Lower leg skin (tissue), 4 donors: Measurements from ENCODE around the gene DGCR2. TPM values are rescaled to one million over a fixed set of nuclear protein-coding genes. Genes with fewer than 3 reads are reported as not detected.
"Not testable (repeated sequence)": the region's sequence is repeated elsewhere in the genome, so short reads cannot be mapped to it uniquely, and the experiment has no call there.

Experiments
- DNase-seq, 2 donors: peaks; one replicate each; pipeline ENCODE4 v3.0.0-alpha.2; 2019; ENCODE audit warnings: low spot score in 2 of 2
- H3K4me3 ChIP-seq: fragments of 200-600 bp; sonication (generic); 2 replicates; pipeline ENCODE4 v1.5.1; 2017; ENCODE audit warnings: mild to moderate bottlenecking, low read depth; ENCODE audit not compliant: poor library complexity, severe bottlenecking
- CTCF ChIP-seq, 3 donors: fragments of 450-650 bp; IDR thresholded peaks; one replicate each; pipeline ENCODE4 v1.5.1; 2016; ENCODE audit warnings: antibody characterized with exemption in 3 of 3, mild to moderate bottlenecking in 3 of 3, moderate library complexity in 2 of 3
- POLR2A ChIP-seq, 2 donors: fragments of 450-650 bp; IDR thresholded peaks; one replicate each; pipeline ENCODE4 v1.6.1; 2016 to 2017; ENCODE audit warnings: antibody characterized with exemption in 2 of 2, mild to moderate bottlenecking in 1 of 2, moderate library complexity in 1 of 2
- WGBS, 2 donors: methylation state at CpG; one replicate each; pipeline ENCODE4 v1.1.5; 2018; 5-methylcytosine and 5-hydroxymethylcytosine counted together
- intact Hi-C: fragments of 100-400 bp; cut with DNase I; formaldehyde crosslinking; loops from one replicate; pipeline ENCODE4 v1.15.0; 2023; ENCODE audit warnings: low total_unique reads
- total RNA-seq, 4 donors: library from RNA; depleted of rRNA; stranded (reverse); fragments of >200 nt; gene quantifications; one replicate each; pipeline ENCODE4 v1.1.0, GENCODE V29; 2016

Gene DGCR2
- total RNA-seq, 4 donors from 2014 or later, result 88.7 to 142 (median 141) TPM

GRCh38 chr22:19038164-19038546 is 84.1 kb downstream of the DGCR2 start:
- no peak overlapping the region for H3K4me3 ChIP-seq
- TF ChIP-seq POLR2A (IDR thresholded peaks at IDR 0.05), result no peak
- TF ChIP-seq CTCF (IDR thresholded peaks at IDR 0.05), result no peak
- intact Hi-C loops, result no loop called here
- peak in 1 of 2 donors; percentile 84 for DNase-seq
- 84 to 91% methylated on average over 5 of the region's 5 CpGs for WGBS, 2 donors

GRCh38 chr22:19037282-19038163 is 84.7 kb downstream of the DGCR2 start:
- intact Hi-C loops, result no loop called here
- 90 to 91% methylated on average over 17 of the region's 17 CpGs for WGBS, 2 donors
- no peak overlapping the region for H3K4me3 ChIP-seq
- no peak for TF ChIP-seq POLR2A (IDR thresholded peaks at IDR 0.05)
- TF ChIP-seq CTCF (IDR thresholded peaks at IDR 0.05), result no peak
- DNase-seq, result peak in 1 of 2 donors; percentile 79

GRCh38 chr22:19036523-19037273 is 85.5 kb downstream of the DGCR2 start:
- TF ChIP-seq CTCF (IDR thresholded peaks at IDR 0.05) (no peak), POLR2A (IDR thresholded peaks at IDR 0.05) (no peak)
- peak in 1 of 2 donors; percentile 86 for DNase-seq
- 72 to 75% methylated on average over 17 of the region's 17 CpGs for WGBS, 2 donors
- no peak overlapping the region for H3K4me3 ChIP-seq
- intact Hi-C loops, result no loop called here

- no peak for DNase-seq
- 70 to 72% methylated on average over 4 of the region's 4 CpGs for WGBS, 2 donors
- TF ChIP-seq CTCF (IDR thresholded peaks at IDR 0.05) (no peak), POLR2A (IDR thresholded peaks at IDR 0.05) (no peak)
- no peak overlapping the region for H3K4me3 ChIP-seq
- intact Hi-C loops, result no loop called here
These were observed 86.0 kb downstream of the DGCR2 start for GRCh38 chr22:19036229-19036522.

- intact Hi-C loops, result no loop called here
- DNase-seq, result peak in 1 of 2 donors; percentile 83
- H3K4me3 ChIP-seq, result no peak overlapping the region
- 28 to 36% methylated on average over 12 of the region's 14 CpGs for WGBS, 2 donors
- TF ChIP-seq POLR2A (IDR thresholded peaks at IDR 0.05), result no peak
- TF ChIP-seq CTCF (IDR thresholded peaks at IDR 0.05), result no peak
These were observed 86.6 kb downstream of the DGCR2 start for GRCh38 chr22:19035474-19036228.

GRCh38 chr22:19035126-19035473 is 87.1 kb downstream of the DGCR2 start:
- DNase-seq, result peak in 1 of 2 donors; percentile 79
- intact Hi-C loops, H3K4me3 ChIP-seq: not testable (repeated sequence)
- 34 to 48% methylated on average over 5 to 6 of the region's 6 CpGs for WGBS, 2 donors

GRCh38 chr22:19034724-19035120 is 87.5 kb downstream of the DGCR2 start:
- WGBS, 2 donors, result 55 to 66% methylated on average over 7 to 11 of the region's 12 CpGs
- intact Hi-C loops, result not testable (repeated sequence)

GRCh38 chr22:19034031-19034723 is 88.0 kb downstream of the DGCR2 start:
- DNase-seq, result peak in 1 of 2 donors; percentile 52
- H3K4me3 ChIP-seq, intact Hi-C loops: not testable (repeated sequence)
- WGBS, 2 donors, result 71 to 78% methylated on average over 1 to 2 of the region's 6 CpGs

More at GRCh38 chr22:19034724-19035120, 87.5 kb downstream of the DGCR2 start:
- peak in 1 of 2 donors; percentile 72 for DNase-seq
- H3K4me3 ChIP-seq, result not testable (repeated sequence)
